ENCODE results near the gene COL5A1.

COL5A1 gene

GRCh38 chr9:134636149-134636507 lies 5.5 kb upstream of the COL5A1 start:
- H3K36me3 ChIP-seq, result no peaks in the 10 kb centered on the region
- intact Hi-C loops (cut with DNase I; ENCODE audit: low total_unique reads), result no loop called here
- H3K9me3 ChIP-seq, result no peaks in the 10 kb centered on the region
- H3K4me1 ChIP-seq, result peaks cover 0 to 8% (median 7%) of the 10 kb centered on the region in 4 donors
- no peak overlapping the region for H3K4me3 ChIP-seq
- H3K27ac ChIP-seq, result no peak overlapping the region
- TF ChIP-seq, protein P1, sequence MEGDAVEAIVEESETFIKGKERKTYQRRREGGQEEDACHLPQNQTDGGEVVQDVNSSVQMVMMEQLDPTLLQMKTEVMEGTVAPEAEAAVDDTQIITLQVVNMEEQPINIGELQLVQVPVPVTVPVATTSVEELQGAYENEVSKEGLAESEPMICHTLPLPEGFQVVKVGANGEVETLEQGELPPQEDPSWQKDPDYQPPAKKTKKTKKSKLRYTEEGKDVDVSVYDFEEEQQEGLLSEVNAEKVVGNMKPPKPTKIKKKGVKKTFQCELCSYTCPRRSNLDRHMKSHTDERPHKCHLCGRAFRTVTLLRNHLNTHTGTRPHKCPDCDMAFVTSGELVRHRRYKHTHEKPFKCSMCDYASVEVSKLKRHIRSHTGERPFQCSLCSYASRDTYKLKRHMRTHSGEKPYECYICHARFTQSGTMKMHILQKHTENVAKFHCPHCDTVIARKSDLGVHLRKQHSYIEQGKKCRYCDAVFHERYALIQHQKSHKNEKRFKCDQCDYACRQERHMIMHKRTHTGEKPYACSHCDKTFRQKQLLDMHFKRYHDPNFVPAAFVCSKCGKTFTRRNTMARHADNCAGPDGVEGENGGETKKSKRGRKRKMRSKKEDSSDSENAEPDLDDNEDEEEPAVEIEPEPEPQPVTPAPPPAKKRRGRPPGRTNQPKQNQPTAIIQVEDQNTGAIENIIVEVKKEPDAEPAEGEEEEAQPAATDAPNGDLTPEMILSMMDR (IDR thresholded peaks at IDR 0.05), result no peak
- no peaks in the 10 kb centered on the region for H3K27me3 ChIP-seq
- peak; percentile 9 to 35 for DNase-seq

DNA sequence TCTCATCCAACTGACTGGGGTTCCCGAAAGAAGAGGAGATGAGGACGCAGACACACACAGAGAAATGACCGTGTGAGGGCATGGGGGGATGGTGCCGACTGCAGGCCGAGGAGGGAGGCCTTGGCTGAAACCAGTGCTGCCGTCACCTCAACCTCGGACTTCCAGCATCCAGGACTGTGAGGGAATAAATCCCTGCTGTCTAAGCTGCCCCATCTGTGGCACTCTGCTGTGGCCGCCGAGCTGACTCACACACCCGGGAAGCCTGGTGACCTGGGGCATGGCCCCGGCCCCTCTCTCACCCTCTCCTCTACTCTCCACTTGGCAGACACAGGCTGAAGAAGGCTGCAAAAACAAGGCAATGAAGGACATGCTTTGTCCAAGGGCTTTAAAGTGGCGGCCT lies 4.4 kb upstream of the COL5A1 start:
- no peaks in the 10 kb centered on the region for H3K36me3 ChIP-seq
- no peak overlapping the region for H3K27ac ChIP-seq
- H3K9me3 ChIP-seq, result no peaks in the 10 kb centered on the region
- TF ChIP-seq, protein P1 (IDR thresholded peaks at IDR 0.05), result no peak
- intact Hi-C loops (cut with DNase I; ENCODE audit: low total_unique reads), result no loop called here
- H3K4me1 ChIP-seq, result peaks cover 0 to 9% (median 7%) of the 10 kb centered on the region in 4 donors
- DNase-seq, result peak; percentile 15 to 54
- H3K27me3 ChIP-seq, result no peaks in the 10 kb centered on the region
- no peak overlapping the region for H3K4me3 ChIP-seq

- Histone ChIP-seq H3K36me3 (no peaks in the 10 kb centered on the region), H3K9me3 (no peaks in the 10 kb centered on the region), H3K27ac (no peak overlapping the region), H3K27me3 (no peaks in the 10 kb centered on the region), H3K4me3 (no peak overlapping the region), H3K4me1 (peaks cover 0 to 16% (median 8%) of the 10 kb centered on the region in 4 donors)
- DNase-seq, result no peak
- TF ChIP-seq, protein P1 (IDR thresholded peaks at IDR 0.05), result no peak
- intact Hi-C loops (cut with DNase I; ENCODE audit: low total_unique reads), result no loop called here
Measured at GRCh38 chr9:134637696-134638501, 3.7 kb upstream of the COL5A1 start.

DNA sequence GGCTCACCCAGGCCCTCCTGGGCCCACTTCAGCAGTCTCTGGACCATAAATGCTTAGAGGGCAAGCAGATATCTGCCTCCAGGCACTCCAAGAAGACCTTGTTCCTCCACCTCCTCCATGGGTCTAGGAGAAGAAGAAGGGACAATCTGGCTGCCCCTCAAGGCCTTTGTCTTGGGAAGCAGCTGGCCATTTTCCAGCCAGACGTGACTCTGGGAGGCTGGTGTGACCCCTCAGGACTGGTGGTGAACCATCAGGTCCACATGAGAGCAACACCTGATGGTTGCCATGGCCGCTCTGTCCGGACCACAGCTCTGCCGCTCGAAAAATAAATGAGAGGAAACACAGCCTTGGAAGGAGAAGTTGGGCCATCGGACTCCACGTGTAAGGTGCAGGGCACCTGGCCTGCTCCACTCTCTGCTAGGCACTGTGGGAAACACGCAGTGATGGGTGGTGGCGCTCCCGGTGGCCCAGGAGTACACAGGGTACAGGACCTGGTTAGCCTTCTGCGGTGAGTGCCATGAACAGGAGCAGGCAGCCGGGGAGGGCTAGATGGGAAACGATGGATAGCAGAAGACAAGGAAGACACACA lies 3.0 kb upstream of the COL5A1 start:
- intact Hi-C loops (cut with DNase I; ENCODE audit: low total_unique reads), result no loop called here
- TF ChIP-seq, protein P1 (IDR thresholded peaks at IDR 0.05), result no peak
- H3K9me3 ChIP-seq, result no peaks in the 10 kb centered on the region
- H3K27me3 ChIP-seq, result no peaks in the 10 kb centered on the region
- H3K36me3 ChIP-seq, result no peaks in the 10 kb centered on the region
- no peak for DNase-seq
- peaks cover 0 to 23% (median 12%) of the 10 kb centered on the region in 4 donors for H3K4me1 ChIP-seq
- no peak overlapping the region for H3K4me3 ChIP-seq
- no peak overlapping the region for H3K27ac ChIP-seq

- no peak for DNase-seq
- peaks cover 0 to 30% (median 15%) of the 10 kb centered on the region in 4 donors for H3K4me1 ChIP-seq
- H3K9me3 ChIP-seq, result no peaks in the 10 kb centered on the region
- intact Hi-C loops (cut with DNase I; ENCODE audit: low total_unique reads), result loop anchor here (5.0 to 10.0 kb wide), 2 partner anchors 188 to 465 kb away; no protein-coding TSS in a partner anchor
- no peak overlapping the region for H3K4me3 ChIP-seq
- peak overlapping the region in 1 of 2 donors; percentile 98 for H3K27ac ChIP-seq
- H3K36me3 ChIP-seq, result no peaks in the 10 kb centered on the region
- TF ChIP-seq, protein P1 (IDR thresholded peaks at IDR 0.05), result no peak
- no peaks in the 10 kb centered on the region for H3K27me3 ChIP-seq
Measured at GRCh38 chr9:134639994-134640393, 1.6 kb upstream of the COL5A1 start.

Data from tibial artery (tissue), 4 donors.